Natural killer cell (primary cell): ENCODE results near the gene ANKRD11. TPM values are rescaled to one million over a fixed set of nuclear protein-coding genes. Genes with fewer than 3 reads are reported as not detected.
A peak's percentile ranks its signal among the peaks of the same experiment; 100 is the strongest.

Experiments
- ATAC-seq, 3 donors: fragments of 150-1000 bp in 2 of 3; fragments of 200-7000 bp in 1 of 3; cut with Tn5 transposase; 1 replicate in 1 of 3; 2 replicates in 2 of 3; pipeline ENCODE4 v1.10.0; 2021; ENCODE audit warnings: mild to moderate bottlenecking in 2 of 3, moderate library complexity in 2 of 3
- DNase-seq, 2 donors: peaks; one replicate each; pipeline versions ENCODE4 v3.0.0 to v3.0.0-alpha.2; 2013 to 2021; ENCODE audit warnings: mixed read lengths in 1 of 2
- H3K27ac ChIP-seq: one replicate; pipeline ENCODE4 v1.5.1; 2013; ENCODE audit warnings: mild to moderate bottlenecking, low read length
- H3K27me3 ChIP-seq: one replicate; pipeline ENCODE4 v1.6.1; 2013; ENCODE audit warnings: low read length; ENCODE audit not compliant: control insufficient read depth, insufficient read depth
- H3K36me3 ChIP-seq: one replicate; pipeline ENCODE4 v1.6.1; 2013; ENCODE audit warnings: low read length; ENCODE audit not compliant: control insufficient read depth, insufficient read depth
- H3K4me1 ChIP-seq: one replicate; pipeline ENCODE4 v1.6.1; 2013; ENCODE audit warnings: low read length; ENCODE audit not compliant: control insufficient read depth, insufficient read depth
- H3K4me3 ChIP-seq: one replicate; pipeline ENCODE4 v1.5.1; 2013; ENCODE audit warnings: low read length
- H3K9me3 ChIP-seq: one replicate; pipeline ENCODE4 v1.6.1; 2013; ENCODE audit warnings: low read length; ENCODE audit not compliant: control insufficient read depth, insufficient read depth
- H3K27ac Mint-ChIP-seq, 2 donors: one replicate each; pipeline ENCODE4 v1.8.0; 2022; ENCODE audit warnings: mild to moderate bottlenecking in 2 of 2, mixed read lengths in 2 of 2, moderate library complexity in 1 of 2
- H3K27me3 Mint-ChIP-seq, 2 donors: one replicate each; pipeline ENCODE4 v1.8.0; 2022; ENCODE audit warnings: low read depth in 2 of 2, mixed read lengths in 2 of 2
- H3K36me3 Mint-ChIP-seq: one replicate; pipeline ENCODE4 v1.8.0; 2022; ENCODE audit warnings: mixed read lengths
- H3K4me1 Mint-ChIP-seq, 2 donors: one replicate each; pipeline ENCODE4 v1.8.0; 2022; ENCODE audit warnings: mixed read lengths in 2 of 2
- H3K4me3 Mint-ChIP-seq: one replicate; pipeline ENCODE4 v1.8.0; 2022; ENCODE audit warnings: mild to moderate bottlenecking, moderate library complexity, mixed read lengths
- H3K9me3 Mint-ChIP-seq, 2 donors: one replicate each; pipeline ENCODE4 v1.8.0; 2022; ENCODE audit warnings: mixed read lengths in 2 of 2
- WGBS: methylation state at CpG from one replicate; pipeline ENCODE4 v1.1.7; 2013; ENCODE audit warnings: missing lambda C conversion rate; ENCODE audit not compliant: insufficient coverage; 5-methylcytosine and 5-hydroxymethylcytosine counted together
- intact Hi-C: fragments of 100-400 bp; cut with micrococcal nuclease; formaldehyde crosslinking; loops from one replicate; pipeline ENCODE4 v1.14.2; 2022
- total RNA-seq, 4 donors: library from RNA; stranded (reverse); fragments of 120-200 nt in 1 of 4; gene quantifications; one replicate each; pipeline versions ENCODE4 v1.2.3 to v1.2.4, GENCODE V29; 2013 to 2022
- TF ChIP-seq, protein P1 (sequence below): fragments of 200-600 bp; IDR thresholded peaks from one replicate; pipeline ENCODE4 v1.8.0; 2022; ENCODE audit warnings: antibody characterized with exemption

ANKRD11 gene
- total RNA-seq, 3 donors from 2014 or later (not counting 1 experiment from before 2014, with no cell fraction given) = 230 to 299 (median 287) TPM

DNA sequence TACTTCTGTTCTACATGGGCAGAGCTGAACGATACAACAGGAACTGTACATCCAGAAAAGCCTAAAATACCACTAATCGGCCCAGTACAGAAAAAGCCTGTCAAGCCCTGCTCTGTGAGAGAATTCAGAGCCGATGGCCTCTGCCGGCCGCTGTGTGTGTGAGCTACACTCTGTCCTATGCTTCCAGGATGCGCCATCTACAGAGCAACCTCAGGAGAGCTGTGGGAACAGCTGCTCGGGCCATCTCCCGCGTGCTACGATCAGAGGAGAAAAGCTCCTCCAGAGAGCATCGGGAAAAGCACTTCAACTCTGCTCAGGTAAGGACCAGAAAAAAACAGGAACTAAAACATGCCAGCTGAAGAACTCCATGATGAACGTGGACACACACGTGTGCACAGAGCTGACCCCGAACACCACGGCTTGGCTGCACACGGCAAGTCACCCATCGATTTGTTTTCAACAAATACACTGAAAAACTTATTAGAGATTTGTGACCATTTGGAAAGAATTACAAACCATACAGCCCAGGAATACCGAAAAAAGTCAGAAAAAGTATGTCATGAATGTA lies 115.9 kb downstream of the ANKRD11 start:
- Mint-ChIP-seq H3K9me3 (no peaks in the 10 kb centered on the region), H3K27ac (no peak overlapping the region), H3K36me3 (no peaks in the 10 kb centered on the region), H3K4me3 (no peak overlapping the region), H3K4me1 (peaks cover 77 to 78% of the 10 kb centered on the region in 2 donors), H3K27me3 (no peaks in the 10 kb centered on the region)
- no peak overlapping the region for H3K4me3 ChIP-seq
- H3K36me3 ChIP-seq = peaks cover 9% of the 10 kb centered on the region
- ATAC-seq (no peak), DNase-seq (no peak)
- TF ChIP-seq, protein P1, sequence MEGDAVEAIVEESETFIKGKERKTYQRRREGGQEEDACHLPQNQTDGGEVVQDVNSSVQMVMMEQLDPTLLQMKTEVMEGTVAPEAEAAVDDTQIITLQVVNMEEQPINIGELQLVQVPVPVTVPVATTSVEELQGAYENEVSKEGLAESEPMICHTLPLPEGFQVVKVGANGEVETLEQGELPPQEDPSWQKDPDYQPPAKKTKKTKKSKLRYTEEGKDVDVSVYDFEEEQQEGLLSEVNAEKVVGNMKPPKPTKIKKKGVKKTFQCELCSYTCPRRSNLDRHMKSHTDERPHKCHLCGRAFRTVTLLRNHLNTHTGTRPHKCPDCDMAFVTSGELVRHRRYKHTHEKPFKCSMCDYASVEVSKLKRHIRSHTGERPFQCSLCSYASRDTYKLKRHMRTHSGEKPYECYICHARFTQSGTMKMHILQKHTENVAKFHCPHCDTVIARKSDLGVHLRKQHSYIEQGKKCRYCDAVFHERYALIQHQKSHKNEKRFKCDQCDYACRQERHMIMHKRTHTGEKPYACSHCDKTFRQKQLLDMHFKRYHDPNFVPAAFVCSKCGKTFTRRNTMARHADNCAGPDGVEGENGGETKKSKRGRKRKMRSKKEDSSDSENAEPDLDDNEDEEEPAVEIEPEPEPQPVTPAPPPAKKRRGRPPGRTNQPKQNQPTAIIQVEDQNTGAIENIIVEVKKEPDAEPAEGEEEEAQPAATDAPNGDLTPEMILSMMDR = no peak
- no peaks in the 10 kb centered on the region for H3K9me3 ChIP-seq
- WGBS = 75% methylated on average over 17 of the region's 18 CpGs
- H3K27ac ChIP-seq = no peak overlapping the region
- intact Hi-C loops = no loop called here
- H3K4me1 ChIP-seq = peaks cover 47% of the 10 kb centered on the region
- H3K27me3 ChIP-seq = no peaks in the 10 kb centered on the region

DNA sequence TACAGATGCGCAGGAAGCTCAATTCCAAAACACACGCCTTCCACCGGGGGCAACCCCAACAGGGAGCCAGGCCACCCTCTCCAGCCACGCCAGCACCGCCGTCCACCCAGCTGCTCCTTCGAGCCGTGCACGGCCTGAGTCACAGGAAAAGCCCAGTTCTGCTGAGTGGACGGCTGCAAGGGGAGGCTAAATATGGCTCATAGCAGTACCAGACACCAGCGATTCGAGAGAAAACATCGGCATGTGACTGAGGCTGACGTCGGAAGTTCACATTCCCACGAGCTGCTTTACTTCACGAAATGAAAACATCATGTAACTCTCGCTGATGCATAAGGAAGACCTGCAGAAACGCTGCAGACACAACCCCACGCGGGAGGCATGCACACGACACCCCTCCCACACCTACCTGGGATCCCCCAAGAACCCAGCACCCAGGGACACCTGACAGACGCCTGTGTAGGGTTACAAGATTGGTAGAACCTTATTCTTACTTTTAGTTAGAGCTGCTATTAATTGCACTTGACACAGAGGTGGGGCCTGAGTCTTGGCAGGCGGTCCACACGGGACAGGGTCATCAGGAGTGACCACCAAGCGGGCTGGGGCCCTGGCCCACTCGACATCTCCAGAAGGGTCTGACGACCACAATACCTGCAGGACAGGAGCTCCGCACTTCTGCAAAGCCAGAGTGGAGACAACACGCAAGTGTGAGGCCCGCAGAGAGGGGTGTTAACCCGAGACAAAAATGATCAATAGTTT lies 116.8 kb downstream of the ANKRD11 start:
- H3K27ac ChIP-seq = no peak overlapping the region
- ATAC-seq (no peak), DNase-seq (no peak)
- intact Hi-C loops = no loop called here
- TF ChIP-seq, protein P1 = no peak
- no peaks in the 10 kb centered on the region for H3K9me3 ChIP-seq
- Mint-ChIP-seq H3K4me1 (peaks cover 80 to 85% of the 10 kb centered on the region in 2 donors), H3K27me3 (no peaks in the 10 kb centered on the region), H3K4me3 (no peak overlapping the region), H3K9me3 (no peaks in the 10 kb centered on the region), H3K27ac (no peak overlapping the region), H3K36me3 (no peaks in the 10 kb centered on the region)
- peaks cover 9% of the 10 kb centered on the region for H3K36me3 ChIP-seq
- H3K27me3 ChIP-seq = no peaks in the 10 kb centered on the region
- 93% methylated on average over 32 of the region's 32 CpGs for WGBS
- peaks cover 49% of the 10 kb centered on the region for H3K4me1 ChIP-seq
- no peak overlapping the region for H3K4me3 ChIP-seq

DNA sequence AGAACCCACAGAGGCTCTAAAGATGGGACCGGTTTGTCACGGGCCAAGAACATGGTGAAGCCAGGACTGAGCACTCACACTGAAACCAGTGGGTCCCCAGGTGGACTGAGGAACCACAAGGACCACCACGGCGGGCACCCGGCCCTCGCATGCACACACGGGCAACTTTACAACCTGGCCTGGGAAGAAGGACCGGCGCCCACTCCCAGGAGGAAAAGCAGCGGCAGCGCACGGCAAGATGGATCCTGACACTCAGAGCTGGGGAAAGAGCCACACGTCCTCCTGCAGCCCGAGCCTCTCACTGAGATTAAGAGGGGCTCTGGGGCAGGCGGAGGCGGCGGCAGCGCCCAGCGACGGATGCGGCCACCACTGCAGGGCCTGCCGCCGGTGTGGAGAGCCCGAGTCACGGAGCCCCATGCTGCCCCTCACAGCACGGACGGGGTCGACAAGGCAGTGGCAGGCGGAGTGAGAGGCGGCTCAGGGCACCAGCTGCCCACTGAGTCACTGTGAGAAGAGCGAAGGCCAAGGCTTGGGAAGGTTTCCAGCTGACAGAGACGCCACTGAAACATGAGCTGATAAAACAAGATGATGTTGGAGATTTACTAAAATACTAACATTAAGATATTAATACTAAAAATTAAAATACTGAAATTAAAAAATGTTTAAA lies 118.3 kb downstream of the ANKRD11 start:
- Mint-ChIP-seq H3K4me1 (peaks cover 78 to 87% of the 10 kb centered on the region in 2 donors), H3K4me3 (no peak overlapping the region), H3K9me3 (no peaks in the 10 kb centered on the region), H3K27ac (peak overlapping the region in 1 of 2 donors; percentile 18), H3K27me3 (no peaks in the 10 kb centered on the region), H3K36me3 (no peaks in the 10 kb centered on the region)
- H3K9me3 ChIP-seq = no peaks in the 10 kb centered on the region
- no peak overlapping the region for H3K4me3 ChIP-seq
- 95% methylated on average over 31 of the region's 32 CpGs for WGBS
- intact Hi-C loops = no loop called here
- no peaks in the 10 kb centered on the region for H3K27me3 ChIP-seq
- no peak overlapping the region for H3K27ac ChIP-seq
- ATAC-seq (no peak), DNase-seq (no peak)
- peaks cover 9% of the 10 kb centered on the region for H3K36me3 ChIP-seq
- H3K4me1 ChIP-seq = peaks cover 58% of the 10 kb centered on the region
- TF ChIP-seq, protein P1 = no peak
